ENCODE measurements around the gene ENPP3. TPM values are rescaled to one million over a fixed set of nuclear protein-coding genes. Genes with fewer than 3 reads are reported as not detected.

ENPP3 gene
- 1 to 10 TPM in 2 of 5 experiments, under 1 TPM in 3; 0.35 to 7.1 (median 0.51) TPM for total RNA-seq
- polyA plus RNA-seq: under 1 TPM; 0.15 to 0.33 TPM
- 2.3 reads per million, percentile 11 among the genes with 10 or more reads in this experiment for total RNA-seq

- no peaks in the 10 kb centered on the region for H3K4me1 ChIP-seq (ENCODE audit: control insufficient read depth in 2 of 2, insufficient read depth in 2 of 2, low read length in 2 of 2)
- H3K27ac Mint-ChIP-seq: no peak within 1 kb of the TSS
- CTCF ChIA-PET: interaction anchor here (1.1 kb wide), 1 partner anchor 8 kb away, joined by 3 read pairs; no protein-coding TSS in a partner anchor
- peaks cover 0 to 8% (median 0%) of the 10 kb centered on the region in 5 donors for H3K36me3 Mint-ChIP-seq
- peak; percentile 31 for ATAC-seq
- DNase-seq: no peak
- no peak within 1 kb of the TSS for H3K27ac ChIP-seq (ENCODE audit: low read depth, low read length)
- no peak within 1 kb of the TSS for H3K4me3 ChIP-seq (ENCODE audit: low read length)
- H3K4me1 Mint-ChIP-seq: no peaks in the 10 kb centered on the region
- no peak within 1 kb of the TSS for H3K4me3 Mint-ChIP-seq
- H3K27me3 Mint-ChIP-seq: peaks cover 0 to 5% (median 0%) of the 10 kb centered on the region in 5 donors
- no peaks in the 10 kb centered on the region for H3K36me3 ChIP-seq (ENCODE audit: control insufficient read depth in 2 of 3, insufficient read depth in 3 of 3, low read length in 3 of 3)
- POLR2A ChIA-PET: no interaction called here
- H3K9me3 ChIP-seq (ENCODE audit: control insufficient read depth in 2 of 3, low read length in 3 of 3): no peaks in the 10 kb centered on the region
- intact Hi-C loops (cut with micrococcal nuclease): no loop called here
- H3K9me3 Mint-ChIP-seq: peaks cover 0 to 1% (median 0%) of the 10 kb centered on the region in 11 donors
- H3K27me3 ChIP-seq (ENCODE audit: control insufficient read depth in 2 of 2, insufficient read depth in 2 of 2, low read length in 2 of 2): no peaks in the 10 kb centered on the region
Measured at GRCh38 chr6:131636880-131637792, at the start of gene ENPP3. TSS of gene ENPP3 (plus strand) at chr6:131637302. CDS start at chr6:131637385, 83 bp downstream.

GRCh38 chr6:131587909-131588308 is 49.2 kb upstream of the ENPP3 start:
- peaks cover 0 to 4% (median 0%) of the 10 kb centered on the region in 7 donors for H3K4me1 Mint-ChIP-seq
- Histone ChIP-seq H3K4me1 (ENCODE audit: control insufficient read depth in 2 of 2, insufficient read depth in 2 of 2, low read length in 2 of 2) (no peaks in the 10 kb centered on the region), H3K27me3 (ENCODE audit: control insufficient read depth in 2 of 2, insufficient read depth in 2 of 2, low read length in 2 of 2) (no peaks in the 10 kb centered on the region), H3K36me3 (ENCODE audit: control insufficient read depth in 2 of 3, insufficient read depth in 3 of 3, low read length in 3 of 3) (peaks cover 28 to 88% (median 32%) of the 10 kb centered on the region in 3 experiments), H3K9me3 (ENCODE audit: control insufficient read depth in 2 of 3, low read length in 3 of 3) (no peaks in the 10 kb centered on the region), H3K27ac (ENCODE audit: low read depth, low read length) (no peak overlapping the region), H3K4me3 (ENCODE audit: low read length) (no peak overlapping the region)
- no peak for DNase-seq
- POLR2A ChIA-PET: no interaction called here
- no peaks in the 10 kb centered on the region for H3K9me3 Mint-ChIP-seq
- CTCF ChIA-PET: interaction anchor here (1.0 kb wide), 1 partner anchor 41 kb away, joined by 3 read pairs; no protein-coding TSS in a partner anchor
- intact Hi-C loops (cut with micrococcal nuclease): loop anchor here in 1 of 2 donors (5.0 kb wide), 1 partner anchor 71 kb away; no protein-coding TSS in a partner anchor
- ATAC-seq: no peak
- H3K4me3 Mint-ChIP-seq: no peak overlapping the region
- no peaks in the 10 kb centered on the region for H3K27me3 Mint-ChIP-seq
- H3K27ac Mint-ChIP-seq: no peak overlapping the region
- peaks cover 15 to 61% (median 41%) of the 10 kb centered on the region in 5 donors for H3K36me3 Mint-ChIP-seq

DNA sequence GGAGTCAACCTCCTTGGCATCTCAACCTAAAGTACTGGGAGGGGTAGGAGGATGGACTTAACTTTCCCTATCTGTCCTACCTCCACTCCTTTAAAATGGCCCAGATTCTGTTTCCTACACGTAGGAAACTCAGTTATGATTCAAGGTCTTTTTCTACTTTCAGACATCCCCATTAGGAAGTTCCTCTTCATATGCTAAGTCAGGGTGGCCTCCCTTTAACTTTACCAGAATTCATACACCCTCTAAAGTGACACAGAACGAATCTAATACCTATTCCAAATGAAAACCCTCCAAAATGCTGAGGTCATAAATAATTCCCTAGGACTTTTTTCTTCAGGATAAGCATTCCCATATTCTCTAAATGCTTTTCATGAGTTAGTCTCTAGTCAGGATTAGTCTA is 48.5 kb upstream of the ENPP3 start:
- DNase-seq (no peak), ATAC-seq (no peak)
- ChIA-PET POLR2A (no interaction called here), CTCF (no interaction called here)
- peak overlapping the region in 2 of 9 donors; percentile 12 to 51 for H3K27ac Mint-ChIP-seq
- H3K36me3 Mint-ChIP-seq: peaks cover 15 to 64% (median 42%) of the 10 kb centered on the region in 5 donors
- no peaks in the 10 kb centered on the region for H3K9me3 ChIP-seq (ENCODE audit: control insufficient read depth in 2 of 3, low read length in 3 of 3)
- H3K36me3 ChIP-seq (ENCODE audit: control insufficient read depth in 2 of 3, insufficient read depth in 3 of 3, low read length in 3 of 3): peaks cover 28 to 87% (median 32%) of the 10 kb centered on the region in 3 experiments
- no peak overlapping the region for H3K4me3 ChIP-seq (ENCODE audit: low read length)
- no peak overlapping the region for H3K27ac ChIP-seq (ENCODE audit: low read depth, low read length)
- H3K27me3 Mint-ChIP-seq: no peaks in the 10 kb centered on the region
- H3K4me1 Mint-ChIP-seq: peaks cover 0 to 4% (median 0%) of the 10 kb centered on the region in 7 donors
- H3K4me3 Mint-ChIP-seq: no peak overlapping the region
- intact Hi-C loops (cut with micrococcal nuclease): loop anchor here in 1 of 2 donors (5.0 kb wide), 1 partner anchor 71 kb away; no protein-coding TSS in a partner anchor
- H3K9me3 Mint-ChIP-seq: no peaks in the 10 kb centered on the region
- no peaks in the 10 kb centered on the region for H3K27me3 ChIP-seq (ENCODE audit: control insufficient read depth in 2 of 2, insufficient read depth in 2 of 2, low read length in 2 of 2)
- no peaks in the 10 kb centered on the region for H3K4me1 ChIP-seq (ENCODE audit: control insufficient read depth in 2 of 2, insufficient read depth in 2 of 2, low read length in 2 of 2)

- H3K9me3 ChIP-seq (ENCODE audit: control insufficient read depth in 2 of 3, low read length in 3 of 3): no peaks in the 10 kb centered on the region
- intact Hi-C loops (cut with micrococcal nuclease): no loop called here
- no peaks in the 10 kb centered on the region for H3K4me1 ChIP-seq (ENCODE audit: control insufficient read depth in 2 of 2, insufficient read depth in 2 of 2, low read length in 2 of 2)
- H3K9me3 Mint-ChIP-seq: no peaks in the 10 kb centered on the region
- peaks cover 0 to 4% (median 1%) of the 10 kb centered on the region in 7 donors for H3K4me1 Mint-ChIP-seq
- peaks cover 42 to 82% (median 52%) of the 10 kb centered on the region in 3 experiments for H3K36me3 ChIP-seq (ENCODE audit: control insufficient read depth in 2 of 3, insufficient read depth in 3 of 3, low read length in 3 of 3)
- DNase-seq (no peak), ATAC-seq (no peak)
- no peak overlapping the region for H3K27ac ChIP-seq (ENCODE audit: low read depth, low read length)
- no peak overlapping the region for H3K4me3 Mint-ChIP-seq
- peaks cover 15 to 70% (median 49%) of the 10 kb centered on the region in 5 donors for H3K36me3 Mint-ChIP-seq
- no peak overlapping the region for H3K27ac Mint-ChIP-seq
- no peak overlapping the region for H3K4me3 ChIP-seq (ENCODE audit: low read length)
- H3K27me3 ChIP-seq (ENCODE audit: control insufficient read depth in 2 of 2, insufficient read depth in 2 of 2, low read length in 2 of 2): no peaks in the 10 kb centered on the region
- ChIA-PET CTCF (no interaction called here), POLR2A (no interaction called here)
- H3K27me3 Mint-ChIP-seq: no peaks in the 10 kb centered on the region
Measured at GRCh38 chr6:131592935-131593334, 44.2 kb upstream of the ENPP3 start.

- Mint-ChIP-seq H3K27ac (no peak overlapping the region), H3K36me3 (peaks cover 9 to 72% (median 45%) of the 10 kb centered on the region in 5 donors), H3K9me3 (no peaks in the 10 kb centered on the region), H3K4me1 (peaks cover 0 to 4% (median 0%) of the 10 kb centered on the region in 7 donors), H3K27me3 (no peaks in the 10 kb centered on the region), H3K4me3 (no peak overlapping the region)
- Histone ChIP-seq H3K36me3 (ENCODE audit: control insufficient read depth in 2 of 3, insufficient read depth in 3 of 3, low read length in 3 of 3) (peaks cover 38 to 81% (median 50%) of the 10 kb centered on the region in 3 experiments), H3K4me1 (ENCODE audit: control insufficient read depth in 2 of 2, insufficient read depth in 2 of 2, low read length in 2 of 2) (no peaks in the 10 kb centered on the region), H3K4me3 (ENCODE audit: low read length) (no peak overlapping the region), H3K27me3 (ENCODE audit: control insufficient read depth in 2 of 2, insufficient read depth in 2 of 2, low read length in 2 of 2) (no peaks in the 10 kb centered on the region), H3K9me3 (ENCODE audit: control insufficient read depth in 2 of 3, low read length in 3 of 3) (no peaks in the 10 kb centered on the region), H3K27ac (ENCODE audit: low read depth, low read length) (no peak overlapping the region)
- intact Hi-C loops (cut with micrococcal nuclease): no loop called here
- ChIA-PET CTCF (no interaction called here), POLR2A (no interaction called here)
- ATAC-seq: no peak
- no peak for DNase-seq
Measured at GRCh38 chr6:131594074-131594473, 43.0 kb upstream of the ENPP3 start.

GRCh38 chr6:131597446-131597845 is 39.7 kb upstream of the ENPP3 start:
- H3K4me3 ChIP-seq (ENCODE audit: low read length): no peak overlapping the region
- H3K36me3 ChIP-seq (ENCODE audit: control insufficient read depth in 2 of 3, insufficient read depth in 3 of 3, low read length in 3 of 3): peaks cover 31 to 75% (median 44%) of the 10 kb centered on the region in 3 experiments
- peak in 5 of 9 donors; percentile 8 to 30 (median 17) for DNase-seq
- Mint-ChIP-seq H3K4me3 (no peak overlapping the region), H3K27ac (peak overlapping the region in 1 of 9 donors; percentile 51), H3K9me3 (no peaks in the 10 kb centered on the region), H3K36me3 (peaks cover 6 to 57% (median 45%) of the 10 kb centered on the region in 5 donors), H3K27me3 (no peaks in the 10 kb centered on the region), H3K4me1 (peaks cover 0 to 4% (median 0%) of the 10 kb centered on the region in 7 donors)
- POLR2A ChIA-PET: no interaction called here
- H3K27me3 ChIP-seq (ENCODE audit: control insufficient read depth in 2 of 2, insufficient read depth in 2 of 2, low read length in 2 of 2): no peaks in the 10 kb centered on the region
- no peaks in the 10 kb centered on the region for H3K4me1 ChIP-seq (ENCODE audit: control insufficient read depth in 2 of 2, insufficient read depth in 2 of 2, low read length in 2 of 2)
- H3K9me3 ChIP-seq (ENCODE audit: control insufficient read depth in 2 of 3, low read length in 3 of 3): no peaks in the 10 kb centered on the region
- CTCF ChIA-PET: interaction anchor here (0.6 to 2.3 kb wide), 7 partner anchors 10 to 712 kb away, joined by 3 to 6 read pairs (median 4); no protein-coding TSS in a partner anchor
- ATAC-seq: no peak
- H3K27ac ChIP-seq (ENCODE audit: low read depth, low read length): no peak overlapping the region
- intact Hi-C loops (cut with micrococcal nuclease): loop anchor here (1.0 to 5.0 kb wide), 5 partner anchors 13 to 712 kb away; no protein-coding TSS in a partner anchor
